GM19372 (cell line): Measurements from ENCODE around the gene MRPS11.
"Not testable (repeated sequence)": the region's sequence is repeated elsewhere in the genome, so short reads cannot be mapped to it uniquely, and the experiment has no call there.

Experiments used
- ATAC-seq: cut with Tn5 transposase; IDR thresholded peaks from one replicate; pipeline ENCODE4 v1.9.1; 2021; ENCODE audit warnings: mild to moderate bottlenecking, low read depth, moderate library complexity; ENCODE audit not compliant: unreplicated experiment

The MRPS11 gene

DNA sequence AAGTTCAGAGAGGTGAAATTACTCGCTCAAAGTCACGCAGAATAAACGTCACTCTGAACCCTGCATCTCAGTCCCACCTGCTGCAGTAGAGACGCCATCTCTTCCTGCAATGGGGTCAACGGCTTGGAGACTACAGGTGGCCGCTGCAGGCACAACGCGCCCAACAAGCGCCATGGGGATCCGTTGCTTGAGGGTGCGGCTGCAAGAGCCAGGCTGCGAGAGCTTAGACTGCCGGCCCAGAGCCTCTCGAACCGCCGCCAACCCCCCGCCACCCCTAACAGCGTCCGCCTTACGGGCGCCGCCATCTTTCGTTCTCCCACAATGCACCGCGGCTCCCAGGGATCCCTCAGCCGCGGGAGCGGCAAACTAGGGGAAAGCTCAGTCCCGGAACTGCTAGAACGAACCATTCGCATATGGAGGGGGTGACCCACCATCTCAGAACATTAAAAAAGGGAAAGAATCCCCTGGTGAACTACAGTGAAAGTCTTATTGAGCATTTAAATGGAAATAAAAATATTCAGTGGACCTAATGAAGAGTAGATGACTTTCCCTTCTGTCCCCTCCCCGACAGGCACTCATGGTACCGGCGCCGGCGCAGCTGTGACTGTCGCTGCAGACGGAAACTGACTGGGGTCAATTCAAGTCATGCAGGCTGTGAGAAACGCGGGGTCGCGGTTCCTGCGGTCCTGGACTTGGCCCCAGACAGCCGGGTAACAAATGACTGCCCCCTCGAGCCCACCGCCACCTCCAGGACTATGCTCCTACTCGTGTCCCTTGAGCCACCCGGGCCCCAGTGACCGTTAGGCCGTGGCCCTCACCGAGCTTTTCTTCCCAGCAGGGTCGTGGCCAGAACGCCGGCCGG is at the start of gene MRPS11, which contains the start of gene MRPL46:
Gene MRPS11, plus strand, starts transcription at position 636 of the 862 bp plus-strand sequence. Its CDS starts 10 bp downstream, at position 646.
Gene MRPL46, minus strand, starts transcription at position 316 of the 862 bp plus-strand sequence. Its CDS starts 11 bp downstream, at position 305.
- ATAC-seq: peak; percentile 85

DNA sequence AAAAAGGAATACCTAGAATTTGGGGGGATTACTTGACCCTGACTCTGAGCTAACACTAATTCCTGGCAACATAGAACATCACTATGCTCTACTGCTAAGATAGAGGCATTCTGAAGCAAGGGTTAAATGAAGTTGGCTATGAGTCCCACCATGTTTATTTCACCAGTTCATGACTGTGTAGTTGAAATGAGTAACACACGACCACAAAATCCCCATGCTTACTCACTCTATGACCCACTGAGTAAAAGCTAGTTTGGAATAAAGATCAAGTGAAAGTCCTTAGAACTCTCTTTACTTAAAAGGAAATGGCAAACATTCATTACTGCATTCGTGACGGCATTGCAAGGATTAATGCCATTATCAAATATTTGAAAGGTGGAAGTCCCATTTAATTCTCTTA is 47.7 kb upstream of the MRPS11 start:
- ATAC-seq: no peak

DNA sequence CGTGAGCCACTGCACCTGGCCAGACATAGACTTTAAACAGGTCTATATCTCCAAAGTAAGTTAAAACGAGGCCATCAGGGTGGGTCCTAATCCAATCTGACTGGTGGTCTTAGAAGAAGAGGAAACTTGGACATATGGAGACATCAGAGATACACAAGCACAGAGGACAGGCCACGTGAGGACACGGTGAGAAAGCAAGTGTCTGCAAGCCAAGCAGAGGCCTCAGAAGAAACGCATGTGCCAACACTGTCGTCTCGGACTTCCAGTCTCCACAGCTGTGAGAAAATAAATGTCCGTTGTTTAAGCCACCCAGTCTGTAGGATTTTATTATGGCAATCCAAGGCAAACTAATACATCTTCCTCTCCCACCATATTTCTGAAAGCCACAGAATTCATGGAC is 44.2 kb upstream of the MRPS11 start:
- ATAC-seq: no peak

DNA sequence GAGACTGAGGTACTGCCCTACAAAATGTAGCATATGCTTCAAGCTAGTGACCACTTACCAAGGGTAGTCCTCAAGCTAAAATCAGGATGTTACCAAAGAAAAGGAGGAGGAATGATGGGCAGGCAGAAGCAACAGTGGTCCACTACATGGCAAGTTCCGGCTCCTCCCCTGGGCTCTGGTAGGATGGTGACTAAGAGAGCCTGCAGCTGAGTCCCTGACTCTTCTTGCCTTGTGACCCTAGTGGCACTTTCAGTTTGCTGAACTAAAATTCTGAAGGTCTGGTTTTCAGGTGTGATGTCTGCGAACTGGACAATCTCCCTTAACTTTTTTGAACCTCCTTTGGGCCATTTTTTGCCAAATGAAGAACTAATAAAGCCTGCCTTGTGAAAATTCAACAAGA is 41.2 kb upstream of the MRPS11 start:
- no peak for ATAC-seq

DNA sequence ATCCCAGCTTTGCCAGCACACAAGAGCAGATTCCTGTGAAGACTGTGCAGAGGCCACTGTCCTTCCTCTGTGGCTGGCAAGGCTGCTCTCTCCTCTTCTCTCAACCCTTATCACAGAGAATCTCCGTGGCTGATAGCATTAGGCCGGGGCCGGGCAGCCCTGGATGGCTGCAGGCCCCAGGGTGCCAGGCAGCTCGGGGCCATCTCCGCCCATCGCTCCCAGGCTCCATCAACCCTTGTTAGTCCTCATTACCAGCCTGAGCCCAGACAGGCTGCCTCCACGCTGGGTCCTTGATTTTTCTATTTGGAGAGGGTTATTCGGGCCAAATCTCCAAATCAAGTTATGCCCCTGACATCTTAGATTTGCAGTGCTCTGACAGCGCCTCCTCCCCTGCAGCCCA is 39.5 kb upstream of the MRPS11 start:
- ATAC-seq: no peak

DNA sequence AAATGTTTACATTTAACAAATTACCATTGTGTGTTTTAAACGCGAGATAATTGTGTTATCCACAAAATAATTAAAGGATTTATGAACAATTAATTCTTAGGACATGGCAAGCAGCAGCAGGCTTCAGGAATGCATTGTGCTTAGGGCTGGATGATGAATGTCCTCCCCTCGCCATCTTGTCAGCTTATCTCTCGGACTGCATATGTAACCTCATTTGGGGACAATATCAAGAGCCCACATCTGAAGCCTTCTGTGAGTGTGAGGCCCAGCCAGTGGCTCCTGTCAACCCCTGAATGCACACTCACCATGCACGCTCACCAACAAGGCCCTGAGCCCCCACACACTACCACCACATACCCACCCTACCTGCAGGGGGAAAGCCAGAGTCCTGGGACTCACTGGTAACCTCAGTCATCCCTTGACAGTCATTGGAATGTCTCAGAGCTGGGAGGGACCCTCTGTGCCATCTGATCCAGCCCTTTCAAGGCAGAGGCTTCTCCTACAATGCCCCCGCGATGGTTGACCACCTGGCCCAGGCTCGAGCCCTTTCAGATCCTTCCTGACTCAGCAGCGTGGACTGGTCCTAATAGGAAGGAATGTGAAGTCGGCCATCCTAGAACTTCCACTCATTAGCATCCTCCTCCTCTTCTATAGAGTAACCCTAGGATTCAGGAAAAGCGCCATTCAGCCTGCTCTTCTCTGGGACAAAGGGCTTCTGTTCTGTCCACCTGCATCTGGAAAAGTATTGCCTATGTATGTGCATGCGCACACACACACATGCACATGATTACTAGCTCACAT is 38.5 kb upstream of the MRPS11 start:
- ATAC-seq: no peak

DNA sequence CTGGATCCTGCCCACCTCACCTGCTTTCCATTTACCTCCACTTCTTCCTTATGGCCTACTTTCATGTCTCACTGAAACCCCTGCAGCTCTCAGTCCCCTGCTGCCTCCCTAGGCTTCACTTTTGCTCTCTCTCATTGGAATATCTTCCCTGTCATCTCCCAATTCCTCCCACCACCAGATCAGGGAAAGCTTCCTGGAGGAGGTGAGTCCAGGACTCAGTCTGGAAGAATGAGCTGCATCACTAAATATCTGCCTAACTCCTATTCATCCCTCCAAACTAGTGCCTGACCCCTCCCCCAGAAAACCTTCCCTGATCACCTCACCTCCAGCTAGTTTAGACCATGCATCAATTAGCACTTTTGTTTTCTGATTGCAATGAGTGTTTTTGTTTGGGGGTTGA is 37.5 kb upstream of the MRPS11 start:
- ATAC-seq: no peak

DNA sequence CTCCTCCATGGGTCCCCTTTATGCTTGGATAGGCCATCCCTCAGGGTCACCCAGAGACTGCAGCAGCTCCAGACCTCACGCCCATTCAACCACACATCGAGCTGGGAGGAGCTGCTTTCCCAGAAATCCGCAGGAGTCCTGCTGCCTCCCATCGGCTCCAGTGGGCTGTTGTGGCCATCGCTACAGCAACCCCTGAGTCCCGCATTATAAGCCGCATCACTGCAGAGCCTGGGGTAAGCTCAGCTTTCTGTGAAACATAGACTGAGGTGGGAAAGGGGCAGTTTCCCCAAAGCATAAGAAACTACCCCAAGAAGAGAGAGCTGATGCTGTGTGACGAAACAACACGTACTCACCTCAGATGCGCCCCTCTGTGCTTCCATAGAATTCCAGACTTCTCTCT is 36.1 kb upstream of the MRPS11 start:
- no peak for ATAC-seq

DNA sequence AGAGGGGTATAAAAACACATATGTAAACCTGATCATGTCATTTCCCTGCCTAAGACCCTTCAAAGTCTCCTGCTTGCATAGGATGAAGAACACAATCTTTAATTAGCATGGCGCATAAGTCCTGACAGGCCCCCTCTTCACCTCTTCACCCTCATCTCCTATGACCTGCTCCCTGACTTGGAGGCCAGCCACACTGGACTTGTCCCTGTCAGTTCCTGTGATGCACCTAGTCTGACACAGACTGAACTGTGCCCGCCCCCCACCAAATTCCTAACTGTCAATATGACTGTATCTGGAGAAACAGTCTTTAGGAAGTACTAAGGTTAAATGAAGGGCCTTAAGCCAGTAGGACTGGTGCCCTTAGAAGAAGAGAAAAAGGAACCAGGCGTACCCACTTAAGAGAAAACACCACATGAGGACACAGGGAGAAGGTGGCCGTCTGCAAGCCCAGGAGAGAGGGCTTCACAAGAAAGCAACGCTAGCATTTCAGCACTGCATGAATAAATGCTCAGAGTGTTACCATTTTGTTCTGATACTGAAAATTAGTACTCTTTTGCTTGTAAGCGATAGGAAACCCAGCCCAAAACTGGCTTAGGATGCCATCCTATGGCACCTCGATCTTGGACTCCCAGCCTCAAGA is 34.3 kb upstream of the MRPS11 start:
- no peak for ATAC-seq

DNA sequence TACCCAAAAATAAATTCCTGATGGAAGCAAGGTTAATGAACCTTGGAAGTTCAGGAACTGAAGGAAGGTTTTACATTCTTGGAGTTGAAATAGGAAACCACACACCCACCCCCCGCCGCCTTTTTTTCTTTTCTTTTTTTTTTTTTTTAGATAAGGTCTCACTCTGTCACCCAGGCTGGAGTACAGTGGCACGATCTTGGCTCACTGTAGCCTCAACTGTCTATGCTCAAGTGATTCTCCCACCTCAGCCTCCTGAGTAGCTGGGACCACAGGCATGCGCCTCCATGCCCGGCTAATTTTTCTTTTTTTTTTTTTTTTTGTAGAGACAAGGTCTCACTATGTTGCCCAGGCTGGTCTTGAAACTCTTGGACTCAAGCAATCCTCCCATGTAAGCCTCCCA is 33.4 kb upstream of the MRPS11 start:
- not testable (repeated sequence) for ATAC-seq

DNA sequence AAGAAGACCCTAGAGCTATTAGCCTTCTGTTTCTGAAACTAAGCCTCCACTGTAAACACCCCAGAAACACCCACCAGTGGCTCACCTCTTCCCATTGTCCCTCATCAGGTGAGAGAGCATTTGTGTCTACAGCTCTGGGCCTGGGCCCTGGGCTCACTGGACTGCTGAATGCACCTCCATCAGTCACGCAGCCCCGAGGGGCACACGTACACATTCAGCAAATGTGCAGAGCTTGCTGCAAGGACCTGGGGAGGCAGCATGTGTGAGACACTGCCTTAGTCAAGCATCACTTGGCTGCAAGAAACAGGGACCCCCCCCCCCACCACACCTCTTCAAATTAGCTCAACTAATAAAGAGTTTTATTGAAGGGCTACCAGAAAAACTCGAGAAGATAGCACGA is 29.3 kb upstream of the MRPS11 start:
- no peak for ATAC-seq

DNA sequence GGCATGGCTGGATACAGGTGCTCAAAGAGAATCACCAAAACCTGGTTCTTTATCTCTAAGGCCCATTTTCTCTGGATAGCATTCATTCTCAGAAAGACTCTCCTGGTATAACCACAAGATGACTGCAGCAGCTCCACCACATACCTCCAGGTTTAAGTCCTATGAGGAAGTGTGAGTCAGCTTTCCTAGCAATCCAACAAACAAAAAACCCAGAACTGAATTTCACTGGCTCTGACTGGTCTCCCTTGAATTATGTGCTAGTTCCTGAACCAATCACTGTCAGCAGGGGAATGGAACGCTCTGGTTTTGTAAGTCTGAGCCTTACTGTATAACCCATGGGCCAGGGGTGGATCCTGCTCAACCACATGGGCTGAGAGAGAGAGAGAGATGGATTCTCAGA is 27.5 kb upstream of the MRPS11 start:
- no peak for ATAC-seq

DNA sequence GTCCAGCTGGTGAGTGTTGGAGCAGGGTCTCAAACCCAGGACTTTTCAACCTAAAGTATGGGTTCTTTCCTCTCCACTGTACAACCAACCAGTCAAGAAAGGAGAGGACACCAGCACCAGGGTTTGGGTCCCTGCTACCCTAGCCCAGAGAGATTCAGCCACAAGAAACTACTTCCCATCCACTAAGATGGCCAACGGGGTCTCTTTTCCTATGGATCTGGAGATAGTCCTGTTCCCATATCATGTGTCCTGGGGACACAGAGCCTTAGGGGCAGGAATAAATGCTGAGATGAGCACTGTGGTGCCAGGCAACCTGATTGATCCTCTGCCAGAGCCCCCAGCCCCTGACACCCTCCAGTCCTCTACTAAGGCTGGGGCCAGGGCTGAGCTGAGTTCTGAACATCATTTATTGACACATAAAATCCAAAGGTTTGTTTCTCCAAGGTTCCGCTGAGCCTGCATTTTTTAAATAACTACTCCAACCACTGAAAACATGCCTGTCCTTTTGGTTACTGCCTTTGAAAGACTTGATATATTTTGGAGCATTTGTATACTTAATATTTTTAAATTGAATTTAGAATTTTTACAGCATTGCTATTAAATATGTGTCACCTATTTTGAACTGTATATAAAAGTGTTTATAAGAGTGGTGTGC is 26.3 kb upstream of the MRPS11 start:
- no peak for ATAC-seq

DNA sequence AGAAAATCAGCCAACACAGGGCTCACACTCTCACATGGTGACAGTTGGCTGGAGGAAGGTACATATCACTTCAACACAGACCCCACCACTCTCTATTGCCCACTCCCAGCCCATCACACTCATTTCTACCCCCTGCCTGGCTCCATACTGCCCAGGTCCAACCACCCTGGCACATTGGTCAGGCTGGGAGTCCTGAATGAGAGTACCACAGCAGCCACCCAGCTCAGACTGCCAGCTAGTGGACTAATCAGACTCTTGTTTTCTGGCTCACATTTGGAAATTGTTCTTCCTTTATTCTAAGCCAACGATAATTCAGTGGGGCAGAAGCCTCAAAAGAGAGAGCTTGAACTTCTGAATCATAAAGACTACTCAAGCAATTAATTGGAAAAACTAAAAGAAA is 20.3 kb upstream of the MRPS11 start:
- ATAC-seq: no peak

DNA sequence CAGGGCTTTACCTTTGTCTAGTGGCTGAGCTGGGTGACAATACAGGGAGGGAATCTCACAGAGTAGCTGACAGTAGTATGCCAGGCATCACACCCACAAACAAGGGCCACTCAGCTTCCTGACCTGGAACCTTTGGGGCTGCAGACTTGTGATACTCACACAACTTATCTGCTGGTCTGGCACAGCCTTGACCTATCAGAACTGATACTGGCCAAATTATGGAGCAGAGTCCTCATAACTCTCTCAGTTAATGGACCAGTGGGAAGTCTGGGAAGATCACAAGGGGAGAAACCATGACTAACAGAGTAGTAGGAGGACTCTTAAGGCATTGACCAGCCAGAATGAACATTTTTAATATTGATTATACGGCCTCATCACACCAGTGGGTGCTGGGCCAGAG is 19.8 kb upstream of the MRPS11 start:
- no peak for ATAC-seq

DNA sequence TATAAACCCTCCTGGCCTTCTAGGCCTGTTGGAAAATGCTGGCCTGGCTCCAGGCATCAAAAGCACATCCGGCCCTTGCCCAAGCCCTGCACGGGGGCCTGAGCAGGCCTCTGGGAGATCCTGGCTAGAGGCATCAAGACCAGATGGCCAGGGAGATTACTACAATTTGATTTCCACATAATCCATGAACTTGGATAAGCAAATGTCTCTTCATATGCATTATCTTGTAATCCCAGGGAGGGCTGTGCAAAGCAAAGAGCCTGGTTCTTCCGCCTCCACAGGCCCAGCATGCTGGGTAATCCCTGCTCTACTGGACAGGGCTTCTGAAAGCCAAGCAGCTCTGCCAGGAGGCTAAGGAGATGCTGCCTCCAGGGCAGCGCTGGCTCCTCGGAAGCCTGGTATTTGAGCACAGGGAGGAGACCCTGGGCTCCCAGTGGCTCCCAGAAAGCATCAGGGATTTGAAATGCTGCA is 18.5 kb upstream of the MRPS11 start:
- ATAC-seq: no peak

DNA sequence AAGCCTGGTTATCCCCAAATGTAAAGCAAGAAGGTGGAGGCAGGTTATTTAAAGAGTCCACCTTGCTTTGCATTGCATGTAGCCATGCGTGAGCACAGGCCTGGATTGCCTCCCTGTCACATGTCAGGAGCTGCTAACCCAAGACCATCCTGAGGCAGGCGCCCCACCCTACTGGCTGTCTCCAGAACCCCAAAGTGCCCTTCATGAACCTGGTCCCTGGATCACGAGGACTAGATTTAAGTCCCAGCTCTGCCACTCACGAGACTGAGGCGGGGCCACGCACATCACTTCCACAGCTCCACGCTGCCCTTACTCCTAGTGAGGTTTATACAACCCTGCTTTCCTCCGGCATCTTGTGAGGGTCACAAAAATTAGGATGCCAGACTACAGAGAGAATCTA is 17.9 kb upstream of the MRPS11 start:
- ATAC-seq: no peak

DNA sequence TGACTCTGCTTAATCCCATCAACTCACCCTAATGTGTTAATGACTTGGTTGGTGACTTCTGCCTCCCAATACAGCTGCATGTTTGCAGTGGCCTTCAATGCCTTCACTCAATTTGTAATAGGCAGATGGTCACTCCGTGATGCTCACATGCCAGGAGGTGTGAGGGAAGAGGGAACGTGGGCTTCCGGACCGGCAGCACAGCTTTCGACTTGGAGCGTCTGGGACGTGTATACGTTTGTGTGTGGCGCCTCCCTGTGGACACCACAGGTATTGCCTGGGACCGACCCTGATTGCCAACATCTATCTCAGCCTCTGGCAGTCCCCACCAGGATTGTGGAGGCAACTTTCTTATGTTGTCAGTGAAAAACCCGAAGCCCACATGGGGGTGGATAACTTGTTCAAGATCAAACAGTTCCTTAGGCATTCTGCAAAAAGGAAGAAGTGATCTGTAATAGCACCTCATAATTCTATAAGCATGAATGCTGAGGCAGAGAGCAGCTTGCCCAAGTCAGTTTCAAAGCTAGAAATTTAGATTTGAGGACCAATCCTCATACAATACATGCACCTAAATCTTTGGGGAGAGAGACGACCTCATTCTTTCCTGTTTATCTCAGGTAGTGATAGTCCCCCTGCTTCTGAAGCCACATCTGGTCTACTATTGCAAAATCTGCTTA is 17.2 kb upstream of the MRPS11 start:
- ATAC-seq: peak; percentile 52

DNA sequence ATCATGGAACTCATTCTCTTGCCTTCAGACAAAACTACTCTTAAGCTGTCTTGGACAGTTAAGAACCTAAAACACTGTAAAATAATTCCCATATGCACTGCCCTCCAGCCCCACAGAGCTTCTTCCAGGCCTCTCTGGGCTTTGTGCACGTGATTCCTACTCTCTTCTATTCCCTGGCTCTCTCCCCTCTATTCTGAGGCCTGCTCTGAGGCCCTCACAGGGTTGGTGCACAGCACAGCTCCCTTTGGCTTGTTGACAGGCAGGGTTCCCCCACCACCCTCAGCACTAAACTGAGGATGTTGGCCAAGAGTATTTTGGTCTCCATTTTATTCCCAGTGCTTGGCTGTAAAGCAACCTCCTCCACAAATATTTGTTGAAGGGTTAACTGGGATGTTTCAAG is 13.9 kb upstream of the MRPS11 start:
- no peak for ATAC-seq

DNA sequence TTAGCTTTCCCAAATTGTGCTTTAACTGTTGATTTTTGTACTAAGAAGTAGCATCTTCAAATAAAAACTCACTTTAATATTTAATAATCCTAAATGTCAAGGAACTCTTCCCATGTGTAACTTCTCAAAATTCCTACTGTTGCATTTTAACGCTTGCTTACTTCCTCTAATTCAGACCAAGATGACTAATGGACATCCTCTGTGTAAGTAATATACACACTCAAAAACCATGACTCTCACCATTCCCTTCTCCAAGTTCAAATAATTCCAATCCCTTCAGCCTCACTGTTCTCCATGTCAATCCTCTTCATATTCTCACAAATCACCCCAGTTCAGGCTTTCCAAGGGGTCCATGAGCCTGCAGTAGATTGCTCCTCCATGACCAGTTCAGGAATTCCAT is 13.3 kb upstream of the MRPS11 start:
- ATAC-seq: no peak
